GM12878 (cell line): ENCODE measurements around the gene FMN2.

Source experiments
- ZNF274 ChIP-seq: IDR thresholded peaks from one replicate; pipeline ENCODE4 v1.8.0; 2011; ENCODE audit not compliant: insufficient read length, insufficient read depth
- TF ChIP-seq, protein P1 (sequence below), 3 experiments: IDR thresholded peaks in 2 of 3; conservative IDR thresholded peaks in 1 of 3; 2 replicates each; pipeline ENCODE4 v1.5.1; 2011; ENCODE audit warnings: low read depth in 3 of 3, low read length in 3 of 3, mild to moderate bottlenecking in 3 of 3, control low read depth in 2 of 3, moderate library complexity in 2 of 3, inconsistent platforms in 1 of 3, mixed read lengths in 1 of 3; ENCODE audit not compliant: control insufficient read depth in 2 of 3, insufficient read depth in 1 of 3; ENCODE audit errors: extremely low read depth in 1 of 3
- TF ChIP-seq, protein P2 (sequence below): fragments of 450-650 bp; IDR thresholded peaks from 2 replicates; pipeline ENCODE4 v1.6.1; 2016; ENCODE audit warnings: mild to moderate bottlenecking, moderate library complexity, borderline replicate concordance

DNA sequence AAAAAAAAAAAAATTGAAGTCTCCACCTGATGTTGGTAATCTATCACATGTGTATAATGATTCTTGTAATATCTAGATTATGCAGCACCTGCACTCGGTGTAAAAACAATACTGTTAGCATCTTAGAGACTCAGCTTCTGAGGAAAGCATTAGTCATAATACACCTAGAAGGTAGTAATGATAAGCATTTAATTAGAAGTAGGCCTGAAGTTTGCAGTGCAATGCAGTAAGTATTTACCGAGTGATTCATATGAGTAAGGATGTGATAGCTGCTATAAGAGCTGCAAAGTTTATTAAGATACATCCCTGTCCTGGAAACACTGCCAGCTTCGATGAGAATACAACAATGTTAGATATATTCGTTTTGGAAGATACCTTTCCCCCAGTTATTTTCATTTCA, 323.8 kb downstream of the FMN2 start:
- TF ChIP-seq, protein P1, sequence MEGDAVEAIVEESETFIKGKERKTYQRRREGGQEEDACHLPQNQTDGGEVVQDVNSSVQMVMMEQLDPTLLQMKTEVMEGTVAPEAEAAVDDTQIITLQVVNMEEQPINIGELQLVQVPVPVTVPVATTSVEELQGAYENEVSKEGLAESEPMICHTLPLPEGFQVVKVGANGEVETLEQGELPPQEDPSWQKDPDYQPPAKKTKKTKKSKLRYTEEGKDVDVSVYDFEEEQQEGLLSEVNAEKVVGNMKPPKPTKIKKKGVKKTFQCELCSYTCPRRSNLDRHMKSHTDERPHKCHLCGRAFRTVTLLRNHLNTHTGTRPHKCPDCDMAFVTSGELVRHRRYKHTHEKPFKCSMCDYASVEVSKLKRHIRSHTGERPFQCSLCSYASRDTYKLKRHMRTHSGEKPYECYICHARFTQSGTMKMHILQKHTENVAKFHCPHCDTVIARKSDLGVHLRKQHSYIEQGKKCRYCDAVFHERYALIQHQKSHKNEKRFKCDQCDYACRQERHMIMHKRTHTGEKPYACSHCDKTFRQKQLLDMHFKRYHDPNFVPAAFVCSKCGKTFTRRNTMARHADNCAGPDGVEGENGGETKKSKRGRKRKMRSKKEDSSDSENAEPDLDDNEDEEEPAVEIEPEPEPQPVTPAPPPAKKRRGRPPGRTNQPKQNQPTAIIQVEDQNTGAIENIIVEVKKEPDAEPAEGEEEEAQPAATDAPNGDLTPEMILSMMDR (IDR thresholded peaks at IDR 0.05 in 2 of 3, conservative IDR thresholded peaks at IDR 0.05 in 1 of 3; ENCODE audit: control insufficient read depth in 2 of 3, extremely low read depth in 1 of 3, insufficient read depth in 1 of 3, low read depth in 3 of 3, low read length in 3 of 3): no peak
- TF ChIP-seq, protein P2, sequence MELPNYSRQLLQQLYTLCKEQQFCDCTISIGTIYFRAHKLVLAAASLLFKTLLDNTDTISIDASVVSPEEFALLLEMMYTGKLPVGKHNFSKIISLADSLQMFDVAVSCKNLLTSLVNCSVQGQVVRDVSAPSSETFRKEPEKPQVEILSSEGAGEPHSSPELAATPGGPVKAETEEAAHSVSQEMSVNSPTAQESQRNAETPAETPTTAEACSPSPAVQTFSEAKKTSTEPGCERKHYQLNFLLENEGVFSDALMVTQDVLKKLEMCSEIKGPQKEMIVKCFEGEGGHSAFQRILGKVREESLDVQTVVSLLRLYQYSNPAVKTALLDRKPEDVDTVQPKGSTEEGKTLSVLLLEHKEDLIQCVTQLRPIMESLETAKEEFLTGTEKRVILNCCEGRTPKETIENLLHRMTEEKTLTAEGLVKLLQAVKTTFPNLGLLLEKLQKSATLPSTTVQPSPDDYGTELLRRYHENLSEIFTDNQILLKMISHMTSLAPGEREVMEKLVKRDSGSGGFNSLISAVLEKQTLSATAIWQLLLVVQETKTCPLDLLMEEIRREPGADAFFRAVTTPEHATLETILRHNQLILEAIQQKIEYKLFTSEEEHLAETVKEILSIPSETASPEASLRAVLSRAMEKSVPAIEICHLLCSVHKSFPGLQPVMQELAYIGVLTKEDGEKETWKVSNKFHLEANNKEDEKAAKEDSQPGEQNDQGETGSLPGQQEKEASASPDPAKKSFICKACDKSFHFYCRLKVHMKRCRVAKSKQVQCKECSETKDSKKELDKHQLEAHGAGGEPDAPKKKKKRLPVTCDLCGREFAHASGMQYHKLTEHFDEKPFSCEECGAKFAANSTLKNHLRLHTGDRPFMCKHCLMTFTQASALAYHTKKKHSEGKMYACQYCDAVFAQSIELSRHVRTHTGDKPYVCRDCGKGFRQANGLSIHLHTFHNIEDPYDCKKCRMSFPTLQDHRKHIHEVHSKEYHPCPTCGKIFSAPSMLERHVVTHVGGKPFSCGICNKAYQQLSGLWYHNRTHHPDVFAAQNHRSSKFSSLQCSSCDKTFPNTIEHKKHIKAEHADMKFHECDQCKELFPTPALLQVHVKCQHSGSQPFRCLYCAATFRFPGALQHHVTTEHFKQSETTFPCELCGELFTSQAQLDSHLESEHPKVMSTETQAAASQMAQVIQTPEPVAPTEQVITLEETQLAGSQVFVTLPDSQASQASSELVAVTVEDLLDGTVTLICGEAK: no peak
- no peak for TF ChIP-seq ZNF274
